Endodermal cell (in vitro differentiated cells): Measurements from ENCODE around the gene SARS1. TPM values are rescaled to one million over a fixed set of nuclear protein-coding genes. Genes with fewer than 3 reads are reported as not detected.
"Not testable (repeated sequence)": the region's sequence is repeated elsewhere in the genome, so short reads cannot be mapped to it uniquely, and the experiment has no call there.

Source experiments
- DNase-seq: peaks from one replicate; pipeline ENCODE4 v3.0.0-alpha.2; 2017
- H3K27ac ChIP-seq: 2 replicates; pipeline ENCODE4 v1.5.1; 2013; ENCODE audit warnings: mild to moderate bottlenecking, low read depth, low read length, moderate library complexity
- H3K27me3 ChIP-seq: 2 replicates; pipeline ENCODE4 v1.6.1; 2013; ENCODE audit warnings: mild to moderate bottlenecking, low read length, moderate library complexity; ENCODE audit not compliant: insufficient read depth, control insufficient read depth, poor library complexity, severe bottlenecking
- H3K36me3 ChIP-seq: 2 replicates; pipeline ENCODE4 v1.7.0; 2013; ENCODE audit warnings: mild to moderate bottlenecking, low read length, moderate library complexity; ENCODE audit not compliant: control insufficient read depth, insufficient read depth
- H3K4me1 ChIP-seq: one replicate; pipeline ENCODE4 v1.7.0; 2013; ENCODE audit warnings: low read length; ENCODE audit not compliant: control insufficient read depth, insufficient read depth
- H3K4me3 ChIP-seq: 2 replicates; pipeline ENCODE4 v1.5.1; 2013; ENCODE audit warnings: mild to moderate bottlenecking, low read length, moderate library complexity
- H3K9ac ChIP-seq: 2 replicates; pipeline ENCODE4 v1.6.1; 2013; ENCODE audit warnings: mild to moderate bottlenecking, low read length, moderate library complexity; ENCODE audit not compliant: poor library complexity, severe bottlenecking; ENCODE audit errors: extremely low read depth
- H3K9me3 ChIP-seq: 2 replicates; pipeline ENCODE4 v1.6.1; 2013; ENCODE audit warnings: mild to moderate bottlenecking, low read length, moderate library complexity; ENCODE audit not compliant: control insufficient read depth
- H3K27ac Mint-ChIP-seq: 2 replicates; pipeline ENCODE4 v1.8.0; 2020; ENCODE audit warnings: mixed read lengths
- H3K27me3 Mint-ChIP-seq: 2 replicates; pipeline ENCODE4 v1.8.0; 2021; ENCODE audit warnings: mild to moderate bottlenecking, mixed read lengths; ENCODE audit not compliant: insufficient read depth
- H3K36me3 Mint-ChIP-seq: 2 replicates; pipeline ENCODE4 v1.8.0; 2020; ENCODE audit warnings: low read depth, mixed read lengths
- H3K4me1 Mint-ChIP-seq: 2 replicates; pipeline ENCODE4 v1.8.0; 2020; ENCODE audit warnings: mixed read lengths
- H3K4me3 Mint-ChIP-seq: 2 replicates; pipeline ENCODE4 v1.8.0; 2020; ENCODE audit warnings: mild to moderate bottlenecking, moderate library complexity, mixed read lengths
- H3K9me3 Mint-ChIP-seq: 2 replicates; pipeline ENCODE4 v1.8.0; 2020; ENCODE audit warnings: mild to moderate bottlenecking, mixed read lengths
- CTCF ChIP-seq: fragments of 200-600 bp; sonication (generic); conservative IDR thresholded peaks from 2 replicates; pipeline ENCODE4 v1.5.0; 2021; ENCODE audit warnings: antibody characterized with exemption, mild to moderate bottlenecking
- WGBS, 2 experiments: methylation state at CpG; one replicate each; pipeline versions ENCODE4 v1.1.5 to v1.1.7; 2013; ENCODE audit warnings: missing lambda C conversion rate in 2 of 2, mixed read lengths in 1 of 2; ENCODE audit not compliant: insufficient coverage in 1 of 2, insufficient read length in 1 of 2; 5-methylcytosine and 5-hydroxymethylcytosine counted together
- total RNA-seq, 2 donors: library from RNA; stranded (reverse); fragmentation: NEBNext Ultra II Directional in 1 of 2; extraction: Animal tissue kit (Norgen Biotek cat#: 25700) in 1 of 2; gene quantifications; 2 replicates in 1 of 2; 3 replicates in 1 of 2; pipeline ENCODE4 v1.2.1, GENCODE V29; 2021

The SARS1 gene
- total RNA-seq, 2 donors from 2014 or later = 100 to 101 TPM

GRCh38 chr1:109167001-109167506 is 46.7 kb upstream of the SARS1 start:
- 85 to 89% methylated on average over 6 to 7 of the region's 7 CpGs for WGBS, 2 experiments

GRCh38 chr1:109170035-109170764 is 43.5 kb upstream of the SARS1 start:
- H3K4me3 ChIP-seq = no peak overlapping the region
- no peak for DNase-seq
- H3K9me3 ChIP-seq = no peaks in the 10 kb centered on the region
- H3K9ac ChIP-seq = no peak overlapping the region
- Mint-ChIP-seq H3K36me3 (no peaks in the 10 kb centered on the region), H3K9me3 (no peaks in the 10 kb centered on the region), H3K27me3 (peaks cover 2% of the 10 kb centered on the region), H3K4me3 (no peak overlapping the region), H3K4me1 (peaks cover 13% of the 10 kb centered on the region), H3K27ac (no peak overlapping the region)
- TF ChIP-seq CTCF = no peak
- 93 to 94% methylated on average over 3 to 6 of the region's 7 CpGs for WGBS, 2 experiments
- H3K27me3 ChIP-seq = no peaks in the 10 kb centered on the region
- H3K27ac ChIP-seq = no peak overlapping the region
- no peaks in the 10 kb centered on the region for H3K4me1 ChIP-seq
- H3K36me3 ChIP-seq = no peaks in the 10 kb centered on the region

More at GRCh38 chr1:109167001-109167506, 46.7 kb upstream of the SARS1 start:
- H3K9ac ChIP-seq = no peak overlapping the region
- no peak for DNase-seq
- H3K4me3 ChIP-seq = no peak overlapping the region
- no peak for TF ChIP-seq CTCF
- H3K27me3 Mint-ChIP-seq = peaks cover 2% of the 10 kb centered on the region
- peaks cover 13% of the 10 kb centered on the region for H3K4me1 Mint-ChIP-seq
- no peaks in the 10 kb centered on the region for H3K9me3 Mint-ChIP-seq
- no peaks in the 10 kb centered on the region for H3K4me1 ChIP-seq
- no peak overlapping the region for H3K4me3 Mint-ChIP-seq
- no peaks in the 10 kb centered on the region for H3K27me3 ChIP-seq
- H3K27ac ChIP-seq = no peak overlapping the region
- no peak overlapping the region for H3K27ac Mint-ChIP-seq
- H3K36me3 Mint-ChIP-seq = no peaks in the 10 kb centered on the region
- no peaks in the 10 kb centered on the region for H3K36me3 ChIP-seq
- no peaks in the 10 kb centered on the region for H3K9me3 ChIP-seq

GRCh38 chr1:109171646-109172045 is 42.1 kb upstream of the SARS1 start:
- no peak overlapping the region for H3K27ac ChIP-seq
- no peak for TF ChIP-seq CTCF
- H3K27me3 Mint-ChIP-seq = peaks cover 2% of the 10 kb centered on the region
- WGBS, 2 experiments = 91 to 99% methylated on average over 8 to 10 of the region's 10 CpGs
- H3K4me3 Mint-ChIP-seq = no peak overlapping the region
- no peak overlapping the region for H3K4me3 ChIP-seq
- no peaks in the 10 kb centered on the region for H3K9me3 ChIP-seq
- no peak for DNase-seq
- no peak overlapping the region for H3K9ac ChIP-seq
- no peaks in the 10 kb centered on the region for H3K36me3 Mint-ChIP-seq
- no peak overlapping the region for H3K27ac Mint-ChIP-seq
- no peaks in the 10 kb centered on the region for H3K9me3 Mint-ChIP-seq
- peaks cover 20% of the 10 kb centered on the region for H3K4me1 Mint-ChIP-seq
- H3K27me3 ChIP-seq = no peaks in the 10 kb centered on the region
- no peaks in the 10 kb centered on the region for H3K36me3 ChIP-seq
- no peaks in the 10 kb centered on the region for H3K4me1 ChIP-seq

- DNase-seq, H3K4me3 ChIP-seq, H3K27ac ChIP-seq, H3K36me3 ChIP-seq, H3K27me3 Mint-ChIP-seq, H3K4me1 ChIP-seq, H3K27me3 ChIP-seq, H3K36me3 Mint-ChIP-seq, H3K9ac ChIP-seq, H3K4me3 Mint-ChIP-seq: not testable (repeated sequence)
- H3K27ac Mint-ChIP-seq = peak overlapping the region; percentile 79
- peaks cover 14% of the 10 kb centered on the region for H3K9me3 ChIP-seq
- peaks cover 20% of the 10 kb centered on the region for H3K9me3 Mint-ChIP-seq
- WGBS, 2 experiments = no CpG with 5 or more reads among the region's 1 CpG
- peaks cover 23% of the 10 kb centered on the region for H3K4me1 Mint-ChIP-seq
Observed at GRCh38 chr1:109176349-109176748, 37.4 kb upstream of the SARS1 start.

- H3K4me1 ChIP-seq, H3K27ac ChIP-seq, H3K4me3 Mint-ChIP-seq, H3K27me3 ChIP-seq, H3K27me3 Mint-ChIP-seq, H3K9ac ChIP-seq, H3K4me3 ChIP-seq, H3K36me3 Mint-ChIP-seq, DNase-seq, H3K36me3 ChIP-seq: not testable (repeated sequence)
- H3K9me3 Mint-ChIP-seq = peaks cover 20% of the 10 kb centered on the region
- peaks cover 35% of the 10 kb centered on the region for H3K4me1 Mint-ChIP-seq
- peak overlapping the region; percentile 71 for H3K27ac Mint-ChIP-seq
- H3K9me3 ChIP-seq = peaks cover 14% of the 10 kb centered on the region
- 69 to 77% methylated on average over 2 to 3 of the region's 3 CpGs for WGBS, 2 experiments
Observed at GRCh38 chr1:109180715-109181084, 33.0 kb upstream of the SARS1 start.
